Osteoblast (primary cell): Measurements from ENCODE around the gene ANKFN1. TPM values are rescaled to one million over a fixed set of nuclear protein-coding genes. Genes with fewer than 3 reads are reported as not detected.

ENCODE experiments used
- DNase-seq: peaks from one replicate; pipeline ENCODE4 v3.0.0; 2011; ENCODE audit warnings: low spot score, mixed read lengths; ENCODE audit not compliant: insufficient read length; ENCODE audit errors: missing footprints
- H2AFZ ChIP-seq: 2 replicates; pipeline ENCODE4 v1.6.0; 2011; ENCODE audit warnings: mild to moderate bottlenecking, low read length
- H3K27ac ChIP-seq: 2 replicates; pipeline ENCODE4 v1.5.1; 2011; ENCODE audit warnings: mild to moderate bottlenecking, low read depth, low read length, moderate library complexity
- H3K27me3 ChIP-seq: 2 replicates; pipeline ENCODE4 v1.6.0; 2012; ENCODE audit warnings: mild to moderate bottlenecking, control low read depth, inconsistent platforms, low read length, moderate library complexity; ENCODE audit not compliant: insufficient read depth
- H3K36me3 ChIP-seq: 2 replicates; pipeline ENCODE4 v1.5.1; 2011; ENCODE audit warnings: mild to moderate bottlenecking, low read length, control low read depth, moderate library complexity; ENCODE audit not compliant: insufficient read depth
- H3K4me1 ChIP-seq: 2 replicates; pipeline ENCODE4 v1.5.1; 2011; ENCODE audit warnings: mild to moderate bottlenecking, low read length, control low read depth, moderate library complexity; ENCODE audit not compliant: insufficient read depth
- H3K4me2 ChIP-seq: 2 replicates; pipeline ENCODE4 v1.6.0; 2011; ENCODE audit warnings: mild to moderate bottlenecking, low read length; ENCODE audit not compliant: insufficient read depth
- H3K4me3 ChIP-seq: fragments of 200-600 bp; sonication (generic); 3 replicates; pipeline ENCODE4 v1.5.1; 2012; ENCODE audit warnings: mild to moderate bottlenecking, low read length, inconsistent platforms; ENCODE audit not compliant: insufficient read depth
- H3K79me2 ChIP-seq: 2 replicates; pipeline ENCODE4 v1.6.0; 2012; ENCODE audit warnings: mild to moderate bottlenecking, low read length, control low read depth, inconsistent platforms; ENCODE audit not compliant: insufficient read depth
- H3K9me3 ChIP-seq: 2 replicates; pipeline ENCODE4 v1.5.1; 2011; ENCODE audit warnings: low read depth, low read length, control low read depth
- H4K20me1 ChIP-seq: 2 replicates; pipeline ENCODE4 v1.6.0; 2012; ENCODE audit warnings: mild to moderate bottlenecking, low read length, control low read depth; ENCODE audit not compliant: insufficient read depth
- total RNA-seq: library from RNA; depleted of rRNA; stranded (reverse); fragments of >200 nt; gene quantifications from 2 replicates; pipeline ENCODE4 v1.2.3, GENCODE V29; 2012
- TF ChIP-seq, protein P1 (sequence below): IDR thresholded peaks from 2 replicates; pipeline ENCODE4 v1.5.1; 2011; ENCODE audit warnings: mild to moderate bottlenecking, low read depth, low read length, moderate library complexity; ENCODE audit errors: extremely low read depth

The ANKFN1 gene
- total RNA-seq, 1 donor = 0.72 TPM

DNA sequence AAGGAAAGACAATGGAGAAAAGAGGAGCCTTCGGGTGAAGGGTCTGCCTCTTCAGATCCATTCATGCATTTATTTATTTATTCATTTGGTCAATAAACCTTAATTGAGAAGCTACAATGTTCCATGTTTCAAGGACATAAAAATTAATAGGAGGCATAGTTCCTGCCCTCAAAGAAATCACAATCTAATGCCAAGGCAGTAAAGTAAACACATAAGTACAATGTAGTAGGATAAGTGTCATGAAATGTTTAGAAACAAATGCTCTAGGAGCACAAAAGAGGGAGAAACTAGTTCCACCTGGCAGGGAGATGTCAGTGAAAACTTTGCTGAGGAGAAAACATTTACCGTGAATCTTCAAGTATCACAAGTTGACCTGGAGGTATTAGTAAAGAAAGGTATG, 336.7 kb downstream of the ANKFN1 start:
- no peaks in the 10 kb centered on the region for H3K4me1 ChIP-seq
- no peak overlapping the region for H3K27ac ChIP-seq
- no peaks in the 10 kb centered on the region for H4K20me1 ChIP-seq
- no peak overlapping the region for H3K4me3 ChIP-seq
- TF ChIP-seq, protein P1, sequence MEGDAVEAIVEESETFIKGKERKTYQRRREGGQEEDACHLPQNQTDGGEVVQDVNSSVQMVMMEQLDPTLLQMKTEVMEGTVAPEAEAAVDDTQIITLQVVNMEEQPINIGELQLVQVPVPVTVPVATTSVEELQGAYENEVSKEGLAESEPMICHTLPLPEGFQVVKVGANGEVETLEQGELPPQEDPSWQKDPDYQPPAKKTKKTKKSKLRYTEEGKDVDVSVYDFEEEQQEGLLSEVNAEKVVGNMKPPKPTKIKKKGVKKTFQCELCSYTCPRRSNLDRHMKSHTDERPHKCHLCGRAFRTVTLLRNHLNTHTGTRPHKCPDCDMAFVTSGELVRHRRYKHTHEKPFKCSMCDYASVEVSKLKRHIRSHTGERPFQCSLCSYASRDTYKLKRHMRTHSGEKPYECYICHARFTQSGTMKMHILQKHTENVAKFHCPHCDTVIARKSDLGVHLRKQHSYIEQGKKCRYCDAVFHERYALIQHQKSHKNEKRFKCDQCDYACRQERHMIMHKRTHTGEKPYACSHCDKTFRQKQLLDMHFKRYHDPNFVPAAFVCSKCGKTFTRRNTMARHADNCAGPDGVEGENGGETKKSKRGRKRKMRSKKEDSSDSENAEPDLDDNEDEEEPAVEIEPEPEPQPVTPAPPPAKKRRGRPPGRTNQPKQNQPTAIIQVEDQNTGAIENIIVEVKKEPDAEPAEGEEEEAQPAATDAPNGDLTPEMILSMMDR = no peak
- no peaks in the 10 kb centered on the region for H3K27me3 ChIP-seq
- DNase-seq = no peak
- no peaks in the 10 kb centered on the region for H3K9me3 ChIP-seq
- no peak overlapping the region for H3K4me2 ChIP-seq
- H2AFZ ChIP-seq = no peak overlapping the region
- H3K36me3 ChIP-seq = no peaks in the 10 kb centered on the region
- no peaks in the 10 kb centered on the region for H3K79me2 ChIP-seq

DNA sequence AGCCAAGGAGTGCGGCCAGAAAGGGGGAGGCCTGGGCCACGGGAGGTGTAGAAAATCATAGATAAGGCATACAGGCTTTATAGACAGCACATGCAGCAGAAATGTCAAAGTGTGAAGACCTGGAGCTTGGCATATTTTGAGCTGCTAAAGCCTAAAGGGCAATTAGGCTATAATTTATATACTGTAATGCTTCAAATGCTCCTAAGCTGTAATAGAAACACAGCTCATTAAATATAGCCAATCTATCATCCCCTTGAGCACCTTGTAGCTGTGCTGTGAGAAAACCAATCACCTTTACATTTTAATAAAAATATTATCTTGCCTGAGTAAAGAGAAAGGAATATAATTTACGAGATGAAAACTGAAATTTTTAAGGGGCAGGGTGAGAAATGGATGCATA, 342.3 kb downstream of the ANKFN1 start:
- no peak overlapping the region for H3K27ac ChIP-seq
- no peaks in the 10 kb centered on the region for H3K79me2 ChIP-seq
- H3K27me3 ChIP-seq = no peaks in the 10 kb centered on the region
- H3K4me2 ChIP-seq = no peak overlapping the region
- no peak overlapping the region for H2AFZ ChIP-seq
- no peaks in the 10 kb centered on the region for H3K36me3 ChIP-seq
- no peak overlapping the region for H3K4me3 ChIP-seq
- DNase-seq = no peak
- no peaks in the 10 kb centered on the region for H3K4me1 ChIP-seq
- H3K9me3 ChIP-seq = no peaks in the 10 kb centered on the region
- TF ChIP-seq, protein P1 = no peak
- no peaks in the 10 kb centered on the region for H4K20me1 ChIP-seq

DNA sequence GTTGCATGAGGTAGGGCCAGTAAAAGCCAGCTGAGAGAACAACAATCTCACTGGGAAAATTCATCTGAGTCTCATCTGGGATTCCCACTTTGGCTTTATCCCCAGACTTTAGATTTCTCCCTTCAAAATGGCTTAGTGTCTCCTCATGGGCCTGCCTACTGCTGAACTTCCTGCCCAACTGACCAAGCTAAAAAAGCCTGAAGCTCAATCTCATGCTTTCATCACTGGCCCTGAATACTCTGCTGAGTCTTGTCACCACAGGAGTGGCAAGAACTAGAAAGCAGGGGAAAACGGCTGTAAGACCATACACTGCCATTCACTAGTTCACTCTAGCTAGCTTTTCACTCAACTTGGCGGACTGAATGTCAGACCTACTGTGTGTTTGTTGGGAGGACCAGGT, 343.9 kb downstream of the ANKFN1 start:
- no peaks in the 10 kb centered on the region for H3K27me3 ChIP-seq
- TF ChIP-seq, protein P1 = no peak
- no peak overlapping the region for H3K4me2 ChIP-seq
- H4K20me1 ChIP-seq = no peaks in the 10 kb centered on the region
- no peak overlapping the region for H3K27ac ChIP-seq
- H2AFZ ChIP-seq = no peak overlapping the region
- no peaks in the 10 kb centered on the region for H3K79me2 ChIP-seq
- H3K4me3 ChIP-seq = no peak overlapping the region
- H3K4me1 ChIP-seq = no peaks in the 10 kb centered on the region
- no peaks in the 10 kb centered on the region for H3K9me3 ChIP-seq
- no peaks in the 10 kb centered on the region for H3K36me3 ChIP-seq
- no peak for DNase-seq

DNA sequence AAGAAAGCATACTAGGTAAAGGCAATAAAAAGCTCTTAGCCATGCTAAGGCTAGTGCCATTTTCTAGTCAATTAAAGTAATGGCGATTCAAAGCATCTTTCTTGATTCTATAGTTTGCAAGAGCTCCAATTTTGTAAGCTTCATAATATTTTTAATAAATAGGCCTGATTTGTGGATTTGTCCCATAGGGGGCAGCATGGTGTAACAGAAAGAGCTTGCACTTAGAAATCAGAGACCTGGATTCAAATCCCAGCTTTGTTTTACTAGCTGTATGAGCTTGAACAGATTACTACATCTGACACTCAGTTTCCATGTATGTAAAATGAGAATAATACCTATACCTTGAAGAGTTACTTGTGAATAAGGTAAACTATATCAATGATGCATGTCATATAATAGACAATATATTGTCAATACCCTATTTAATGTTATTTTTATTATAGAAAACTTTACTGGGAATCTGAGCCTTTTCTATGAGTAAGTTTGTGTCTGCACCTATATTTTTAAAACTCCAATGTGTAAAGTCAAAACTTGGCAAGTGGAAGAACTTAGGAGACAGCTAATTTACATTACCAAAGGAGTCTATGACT, 346.6 kb downstream of the ANKFN1 start:
- Histone ChIP-seq H3K4me3 (no peak overlapping the region), H4K20me1 (no peaks in the 10 kb centered on the region), H3K4me2 (no peak overlapping the region), H3K27ac (no peak overlapping the region), H3K27me3 (no peaks in the 10 kb centered on the region), H3K4me1 (no peaks in the 10 kb centered on the region), H3K9me3 (no peaks in the 10 kb centered on the region), H3K79me2 (no peaks in the 10 kb centered on the region), H3K36me3 (no peaks in the 10 kb centered on the region), H2AFZ (no peak overlapping the region)
- TF ChIP-seq, protein P1 = peak; percentile 56
- no peak for DNase-seq
